HEK293 (cell line): ENCODE data around the gene AP3B1.

Experiments used
- CTCF ChIP-seq: fragments of 450-650 bp; formaldehyde crosslinking; IDR thresholded peaks from 2 replicates; pipeline ENCODE4 v1.5.1; 2016; ENCODE audit warnings: missing biosample characterization, missing genetic modification characterization
- KLF1 ChIP-seq: fragments of 450-650 bp; formaldehyde crosslinking; IDR thresholded peaks from 2 replicates; pipeline ENCODE4 v1.5.1; 2016; ENCODE audit warnings: missing biosample characterization, missing genetic modification characterization
- PRDM10 ChIP-seq: fragments of 450-650 bp; formaldehyde crosslinking; IDR thresholded peaks from 2 replicates; pipeline ENCODE4 v1.5.1; 2016; ENCODE audit warnings: missing biosample characterization, missing genetic modification characterization
- SP2 ChIP-seq: fragments of 450-650 bp; formaldehyde crosslinking; IDR thresholded peaks from 2 replicates; pipeline ENCODE4 v1.5.1; 2016; ENCODE audit warnings: missing biosample characterization, missing genetic modification characterization
- ZBTB20 ChIP-seq: fragments of 450-650 bp; formaldehyde crosslinking; IDR thresholded peaks from 2 replicates; pipeline ENCODE4 v1.5.1; 2016; ENCODE audit warnings: missing biosample characterization, missing genetic modification characterization
- ZBTB44 ChIP-seq: fragments of 450-650 bp; IDR thresholded peaks from 2 replicates; pipeline ENCODE4 v1.5.1; 2018; ENCODE audit warnings: missing biosample characterization, mild to moderate bottlenecking, missing genetic modification characterization
- ZNF140 ChIP-seq: fragments of 450-650 bp; formaldehyde crosslinking; IDR thresholded peaks from 2 replicates; pipeline ENCODE4 v1.5.1; 2016; ENCODE audit warnings: missing biosample characterization, missing genetic modification characterization
- ZNF274 ChIP-seq, 2 experiments: fragments of 200-500 bp in 1 of 2; fragments of 450-650 bp in 1 of 2; sonication (Bioruptor generic) in 1 of 2; formaldehyde crosslinking in 1 of 2; IDR thresholded peaks; 2 replicates each; pipeline versions ENCODE4 v1.5.1 to v1.6.1; 2014 to 2016; ENCODE audit warnings: borderline replicate concordance in 1 of 2, inconsistent platforms in 1 of 2, low read length in 1 of 2, missing biosample characterization in 1 of 2, missing genetic modification characterization in 1 of 2
- ZNF544 ChIP-seq: fragments of 450-650 bp; formaldehyde crosslinking; IDR thresholded peaks from 2 replicates; pipeline ENCODE4 v1.5.0; 2017; ENCODE audit warnings: missing biosample characterization, missing genetic modification characterization
- ZNF639 ChIP-seq: fragments of 450-650 bp; formaldehyde crosslinking; IDR thresholded peaks from 2 replicates; pipeline ENCODE4 v1.5.1; 2016; ENCODE audit warnings: missing biosample characterization, missing genetic modification characterization
- ZNF670 ChIP-seq: fragments of 450-650 bp; formaldehyde crosslinking; IDR thresholded peaks from 2 replicates; pipeline ENCODE4 v1.5.1; 2016; ENCODE audit warnings: missing biosample characterization, missing genetic modification characterization, low read depth
- ZNF792 ChIP-seq: fragments of 450-650 bp; formaldehyde crosslinking; IDR thresholded peaks from 2 replicates; pipeline ENCODE4 v1.5.1; 2016; ENCODE audit warnings: missing biosample characterization, missing genetic modification characterization
- ZNF837 ChIP-seq: fragments of 450-650 bp; formaldehyde crosslinking; IDR thresholded peaks from 2 replicates; pipeline ENCODE4 v1.5.1; 2016; ENCODE audit warnings: missing biosample characterization, missing genetic modification characterization

- TF ChIP-seq PRDM10 (tag by site-specific recombination) (no peak), ZNF274 (IDR thresholded peaks at IDR 0.05; ENCODE audit: low read length) (no peak), ZNF274 (tag by site-specific recombination; IDR thresholded peaks at IDR 0.05; ENCODE audit: borderline replicate concordance) (no peak), CTCF (peak; percentile 38; the same call in 1 of the 2 replicates), ZNF544 (tag by site-specific recombination) (no peak), ZNF140 (tag by site-specific recombination) (no peak), ZBTB44 (tag by site-specific recombination) (no peak), KLF1 (tag by site-specific recombination) (no peak), ZNF639 (tag by site-specific recombination) (no peak), SP2 (no peak), ZNF670 (no peak), ZBTB20 (tag by site-specific recombination) (no peak), ZNF792 (tag by site-specific recombination) (no peak), ZNF837 (no peak)
Observed at GRCh38 chr5:78162253-78162862, 132.1 kb downstream of the AP3B1 start.
